22Rv1 (cell line): ENCODE results near the gene ITPR3.

Source experiments
- ZFX ChIP-seq: fragments of 450-650 bp; IDR thresholded peaks from 2 replicates; pipeline ENCODE4 v1.6.1; 2017; ENCODE audit warnings: antibody characterized with exemption, borderline replicate concordance
- TF ChIP-seq, protein P1 (sequence below): fragments of 450-650 bp; IDR thresholded peaks from 2 replicates; pipeline ENCODE4 v1.5.1; 2017; ENCODE audit warnings: mild to moderate bottlenecking

DNA sequence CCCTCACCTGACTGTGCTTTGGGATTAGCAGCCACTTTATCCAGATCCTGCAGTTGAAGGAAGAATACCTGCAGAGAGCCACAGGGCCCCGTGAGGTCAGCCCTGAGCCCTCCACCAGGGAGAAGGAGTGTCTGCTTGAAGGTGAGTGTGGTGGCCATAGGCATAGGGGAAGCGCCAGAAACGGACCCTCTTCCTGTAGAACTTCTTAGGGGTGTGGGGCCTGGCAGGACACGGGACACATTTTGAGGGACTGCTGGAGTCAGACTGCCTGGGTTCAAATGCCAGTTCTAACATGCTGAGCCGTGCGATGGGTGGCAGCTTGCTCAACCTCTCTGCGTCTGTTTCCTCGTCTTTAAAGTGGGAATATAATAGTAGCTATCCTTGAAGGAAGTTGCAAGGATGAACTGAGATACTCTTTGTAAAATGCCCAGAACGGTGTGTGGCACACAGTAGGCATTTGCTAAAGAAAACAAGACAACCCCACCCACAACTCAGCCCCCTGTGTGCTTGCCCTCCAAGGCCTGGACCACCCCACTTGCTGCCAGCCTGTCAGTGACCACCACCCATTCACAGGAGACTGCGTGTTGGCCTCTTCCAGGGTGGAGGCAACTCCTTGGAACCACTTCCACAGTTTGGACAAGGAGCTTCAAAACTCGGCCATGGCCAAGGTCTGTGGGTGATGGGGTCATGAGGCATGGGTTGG, 36.3 kb upstream of the ITPR3 start:
- TF ChIP-seq ZFX: no peak
- TF ChIP-seq, protein P1, sequence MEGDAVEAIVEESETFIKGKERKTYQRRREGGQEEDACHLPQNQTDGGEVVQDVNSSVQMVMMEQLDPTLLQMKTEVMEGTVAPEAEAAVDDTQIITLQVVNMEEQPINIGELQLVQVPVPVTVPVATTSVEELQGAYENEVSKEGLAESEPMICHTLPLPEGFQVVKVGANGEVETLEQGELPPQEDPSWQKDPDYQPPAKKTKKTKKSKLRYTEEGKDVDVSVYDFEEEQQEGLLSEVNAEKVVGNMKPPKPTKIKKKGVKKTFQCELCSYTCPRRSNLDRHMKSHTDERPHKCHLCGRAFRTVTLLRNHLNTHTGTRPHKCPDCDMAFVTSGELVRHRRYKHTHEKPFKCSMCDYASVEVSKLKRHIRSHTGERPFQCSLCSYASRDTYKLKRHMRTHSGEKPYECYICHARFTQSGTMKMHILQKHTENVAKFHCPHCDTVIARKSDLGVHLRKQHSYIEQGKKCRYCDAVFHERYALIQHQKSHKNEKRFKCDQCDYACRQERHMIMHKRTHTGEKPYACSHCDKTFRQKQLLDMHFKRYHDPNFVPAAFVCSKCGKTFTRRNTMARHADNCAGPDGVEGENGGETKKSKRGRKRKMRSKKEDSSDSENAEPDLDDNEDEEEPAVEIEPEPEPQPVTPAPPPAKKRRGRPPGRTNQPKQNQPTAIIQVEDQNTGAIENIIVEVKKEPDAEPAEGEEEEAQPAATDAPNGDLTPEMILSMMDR: no peak
